Activated CD4-positive, CD25-positive, alpha-beta regulatory T cell (primary cell): Measurements from ENCODE around the gene PCDH1.
"Not testable (repeated sequence)": the region's sequence is repeated elsewhere in the genome, so short reads cannot be mapped to it uniquely, and the experiment has no call there.

Experiments used
- DNase-seq, 4 experiments: peaks; one replicate each; lab custom pipeline; 2025; lab: John Stamatoyannopoulos, UW

Gene PCDH1

GRCh38 chr5:141898448-141899049, 20.3 kb upstream of the PCDH1 start:
- no peak for DNase-seq

GRCh38 chr5:141897425-141897824, 19.2 kb upstream of the PCDH1 start:
- DNase-seq = no peak

- DNase-seq = not testable (repeated sequence)
Observed at GRCh38 chr5:141890429-141890828, 12.2 kb upstream of the PCDH1 start.

- no peak for DNase-seq
Observed at GRCh38 chr5:141889282-141889871, 11.2 kb upstream of the PCDH1 start.

GRCh38 chr5:141883892-141884318, 5.7 kb upstream of the PCDH1 start:
- no peak for DNase-seq

- DNase-seq = no peak
Observed at GRCh38 chr5:141883184-141883891, 5.1 kb upstream of the PCDH1 start.

GRCh38 chr5:141882594-141883183, 4.5 kb upstream of the PCDH1 start:
- DNase-seq = no peak

- DNase-seq = no peak
Observed at GRCh38 chr5:141881886-141882285, 3.7 kb upstream of the PCDH1 start.

GRCh38 chr5:141880961-141881801, 3.0 kb upstream of the PCDH1 start:
- DNase-seq = no peak

GRCh38 chr5:141879941-141880738, 1.9 kb upstream of the PCDH1 start:
- no peak for DNase-seq

- no peak for DNase-seq
Observed at GRCh38 chr5:141879426-141879759, 1.2 kb upstream of the PCDH1 start.

- peak; percentile 67 to 82 (median 77) for DNase-seq
Observed at GRCh38 chr5:141878711-141879425, 658 bp upstream of the PCDH1 start.

- DNase-seq = no peak
Observed at GRCh38 chr5:141877356-141878185, 639 bp downstream of the PCDH1 start.

- DNase-seq = no peak
Observed at GRCh38 chr5:141876628-141877355, 1.4 kb downstream of the PCDH1 start.

GRCh38 chr5:141875795-141876627, 2.2 kb downstream of the PCDH1 start:
- DNase-seq = no peak

GRCh38 chr5:141875022-141875740, 3.0 kb downstream of the PCDH1 start:
- no peak for DNase-seq

GRCh38 chr5:141874262-141874964, 3.8 kb downstream of the PCDH1 start:
- no peak for DNase-seq
